Left hindlimb (tissue), 1 donor: ENCODE data around the gene CAPZB.

Experiments used
- DNase-seq: peaks from one replicate; pipeline ENCODE4 v3.0.0-alpha.2; 2018

Gene CAPZB

GRCh38 chr1:19324665-19324990, 160.7 kb downstream of the CAPZB start:
- DNase-seq, result no peak

DNA sequence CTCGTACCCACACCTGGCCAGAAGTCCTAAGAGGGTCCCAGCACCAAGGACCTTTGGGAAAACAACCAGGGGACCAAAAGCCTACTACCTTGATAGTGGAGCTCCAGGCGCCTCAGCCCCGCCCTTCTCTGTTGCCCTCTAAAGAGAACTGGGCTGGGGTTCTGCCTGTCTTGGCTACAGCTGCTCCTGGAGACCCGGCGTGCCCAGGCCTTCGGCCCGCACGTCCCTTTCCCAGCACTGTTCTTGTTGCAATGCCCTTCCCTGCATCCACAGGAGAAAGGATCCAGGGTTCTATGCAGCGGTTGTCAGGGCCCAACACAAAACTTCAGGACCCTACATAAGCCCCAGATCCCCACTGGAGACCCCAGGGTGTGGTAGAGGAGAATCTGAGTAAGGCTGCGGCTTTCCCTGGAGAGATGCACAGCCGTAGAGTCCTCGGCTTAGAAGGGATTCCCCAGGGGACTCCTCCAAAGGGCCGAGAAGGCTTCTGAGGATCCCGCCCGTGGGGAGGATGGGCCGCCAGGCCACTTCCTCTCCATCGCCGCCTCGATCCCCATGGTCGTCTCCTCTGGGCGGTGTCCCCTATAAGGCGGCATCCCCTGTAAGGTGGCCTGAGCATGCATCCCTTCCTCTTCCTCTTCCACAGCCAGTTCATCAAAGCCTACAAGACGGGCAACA, 161.2 kb downstream of the CAPZB start:
- DNase-seq, result no peak

- no peak for DNase-seq
Observed at GRCh38 chr1:19322481-19322880, 162.9 kb downstream of the CAPZB start.

- DNase-seq, result no peak
Observed at GRCh38 chr1:19321071-19321470, 164.3 kb downstream of the CAPZB start.

- no peak for DNase-seq
Observed at GRCh38 chr1:19319196-19319595, 166.1 kb downstream of the CAPZB start.

- no peak for DNase-seq
Observed at GRCh38 chr1:19317126-19317910, 168.0 kb downstream of the CAPZB start.

DNA sequence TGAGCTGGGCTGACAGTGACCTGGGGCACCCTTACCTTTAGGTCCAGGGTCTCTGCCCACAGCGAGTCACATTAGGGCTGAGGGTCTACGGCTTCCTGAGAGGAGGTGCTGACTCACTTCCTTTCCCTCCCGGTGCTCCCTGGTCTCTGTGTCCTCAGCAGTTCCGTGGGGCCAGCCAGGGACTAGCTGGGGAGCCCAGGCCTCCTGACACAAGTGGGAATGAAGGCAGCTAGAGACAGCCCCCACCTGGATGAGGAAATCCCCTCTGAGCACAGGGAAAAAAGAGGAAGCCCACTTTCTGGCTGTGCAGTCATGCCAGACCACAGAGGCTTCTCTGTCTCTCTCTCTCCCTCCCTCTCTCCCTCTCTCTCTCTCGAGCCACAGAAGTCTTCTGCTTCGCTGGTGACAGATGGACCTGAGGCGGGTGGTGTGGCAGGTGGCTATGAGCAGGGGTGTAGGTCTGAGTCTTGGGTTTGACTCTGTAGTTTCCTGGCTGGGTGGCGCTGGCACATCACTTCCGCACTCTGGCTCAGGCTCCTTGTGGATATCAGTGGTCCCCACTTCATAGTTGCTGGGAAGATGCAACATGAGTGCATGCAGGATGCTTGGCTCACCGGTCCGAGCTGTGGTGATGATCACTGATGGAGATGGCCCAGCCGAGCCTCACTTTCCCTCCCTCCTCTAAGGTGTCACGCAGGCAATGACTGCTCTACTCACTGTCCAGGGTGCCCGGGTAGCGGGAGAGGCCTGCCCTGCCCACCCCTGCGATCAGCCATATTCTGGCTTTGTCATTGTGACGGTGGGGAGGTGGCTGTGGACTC, 169.8 kb downstream of the CAPZB start:
- no peak for DNase-seq

GRCh38 chr1:19313961-19314882, 171.1 kb downstream of the CAPZB start:
- no peak for DNase-seq

DNA sequence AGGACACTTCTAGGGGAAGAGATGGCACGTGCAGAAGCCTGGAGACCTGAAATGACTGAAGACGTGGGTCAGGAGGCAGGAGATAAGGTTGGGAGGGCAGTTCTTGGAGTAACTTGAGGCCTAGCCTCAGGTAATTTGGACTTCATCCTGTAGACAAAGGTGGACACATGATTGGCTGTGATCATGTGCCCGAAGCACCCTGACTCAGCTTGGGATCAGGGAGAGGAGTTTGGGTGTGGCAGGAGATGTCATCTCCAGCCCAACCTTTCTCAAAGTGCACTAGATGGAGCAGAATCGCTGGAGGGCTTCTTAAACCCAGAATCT, 171.7 kb downstream of the CAPZB start:
- no peak for DNase-seq

GRCh38 chr1:19312782-19313635, 172.3 kb downstream of the CAPZB start:
- no peak for DNase-seq

DNA sequence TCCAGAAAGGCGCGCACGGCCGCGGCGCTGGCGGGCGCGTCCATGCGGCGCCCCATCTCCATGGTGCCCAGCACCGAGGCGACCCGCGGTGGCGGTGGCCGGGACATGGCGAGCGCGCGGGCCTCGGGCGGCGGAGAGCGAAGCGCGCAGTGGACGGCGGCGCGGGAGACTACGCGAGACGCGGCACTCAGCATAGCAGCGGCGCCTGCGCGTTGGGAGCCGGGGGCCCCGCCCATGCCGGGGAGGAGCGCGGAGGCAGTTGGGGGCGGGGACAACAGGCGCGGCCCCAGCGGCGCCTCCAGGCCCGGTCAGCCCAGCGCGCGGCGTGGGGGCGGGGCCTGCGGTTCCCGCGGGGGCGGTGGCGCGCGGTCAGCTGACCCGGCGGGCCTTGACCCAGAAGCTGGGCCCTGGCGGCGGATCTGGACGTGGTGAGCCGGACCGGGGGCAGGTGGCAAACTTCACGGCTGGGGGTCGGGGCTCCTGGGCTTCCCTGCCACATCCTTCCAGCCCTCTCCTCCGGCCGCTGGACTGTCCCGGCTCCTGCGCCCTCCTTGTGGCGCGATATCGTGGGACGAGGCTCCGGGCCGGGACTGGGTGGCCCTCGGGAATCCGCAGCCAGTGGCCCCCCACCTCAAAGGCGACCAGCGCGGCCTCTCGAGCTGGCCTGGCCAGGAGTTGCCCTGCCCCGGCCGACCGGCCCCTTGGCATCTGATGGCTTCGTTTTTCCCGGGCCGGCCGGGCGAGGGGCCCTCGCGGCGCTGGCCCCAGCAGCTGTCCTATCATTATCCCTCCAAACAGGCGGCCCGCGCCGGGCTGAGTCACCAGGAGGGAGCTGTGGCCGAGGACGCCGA, 173.2 kb downstream of the CAPZB start, which contains the start of the genes AKR7A2 and SLC66A1:
Gene AKR7A2, minus strand, starts transcription at position 214 of the 851 bp plus-strand sequence. Its CDS starts 20 bp downstream, at position 194.
Gene SLC66A1, plus strand, starts transcription at position 396 of the 851 bp plus-strand sequence. CDS start 5,352 bp downstream, outside the sequence.
- DNase-seq, result peak; percentile 95

- no peak for DNase-seq
Observed at GRCh38 chr1:19311503-19311930, 173.8 kb downstream of the CAPZB start.

- no peak for DNase-seq
Observed at GRCh38 chr1:19310720-19311502, 174.4 kb downstream of the CAPZB start.

GRCh38 chr1:19310061-19310460, 175.3 kb downstream of the CAPZB start:
- no peak for DNase-seq

DNA sequence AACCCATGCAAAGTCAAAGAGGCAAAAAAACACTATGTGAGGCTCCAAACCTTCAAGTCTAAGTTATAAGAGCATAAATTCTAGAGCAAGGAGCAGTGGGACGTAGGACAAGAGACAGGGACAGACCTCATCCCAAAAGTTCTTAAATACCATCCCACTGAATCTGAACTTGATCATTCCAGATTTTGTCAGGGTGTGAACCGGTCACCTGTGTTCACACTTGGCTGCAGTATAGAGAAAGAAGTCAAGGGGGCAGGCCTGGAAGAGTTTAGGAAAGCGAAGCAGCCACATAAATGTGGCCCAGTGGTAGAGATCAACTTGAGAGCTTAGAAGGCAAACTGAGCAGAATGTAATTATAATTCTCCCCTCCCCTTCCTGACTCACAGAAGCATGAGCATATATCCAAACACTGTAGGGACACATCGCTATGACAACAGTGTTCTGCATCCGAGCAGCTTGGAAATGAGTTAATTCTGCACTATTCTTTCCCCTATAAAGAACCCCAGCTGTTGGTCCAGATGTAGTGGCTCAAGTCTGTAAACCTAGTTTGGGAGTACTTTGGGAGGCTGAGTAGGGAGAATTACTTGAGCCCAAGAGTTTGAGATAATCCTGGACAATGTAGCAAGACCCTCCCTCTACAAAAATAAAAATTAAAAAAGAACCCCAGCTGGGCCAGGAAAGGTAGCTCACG, 176.1 kb downstream of the CAPZB start:
- no peak for DNase-seq

GRCh38 chr1:19308509-19308907, 176.8 kb downstream of the CAPZB start:
- DNase-seq, result no peak

DNA sequence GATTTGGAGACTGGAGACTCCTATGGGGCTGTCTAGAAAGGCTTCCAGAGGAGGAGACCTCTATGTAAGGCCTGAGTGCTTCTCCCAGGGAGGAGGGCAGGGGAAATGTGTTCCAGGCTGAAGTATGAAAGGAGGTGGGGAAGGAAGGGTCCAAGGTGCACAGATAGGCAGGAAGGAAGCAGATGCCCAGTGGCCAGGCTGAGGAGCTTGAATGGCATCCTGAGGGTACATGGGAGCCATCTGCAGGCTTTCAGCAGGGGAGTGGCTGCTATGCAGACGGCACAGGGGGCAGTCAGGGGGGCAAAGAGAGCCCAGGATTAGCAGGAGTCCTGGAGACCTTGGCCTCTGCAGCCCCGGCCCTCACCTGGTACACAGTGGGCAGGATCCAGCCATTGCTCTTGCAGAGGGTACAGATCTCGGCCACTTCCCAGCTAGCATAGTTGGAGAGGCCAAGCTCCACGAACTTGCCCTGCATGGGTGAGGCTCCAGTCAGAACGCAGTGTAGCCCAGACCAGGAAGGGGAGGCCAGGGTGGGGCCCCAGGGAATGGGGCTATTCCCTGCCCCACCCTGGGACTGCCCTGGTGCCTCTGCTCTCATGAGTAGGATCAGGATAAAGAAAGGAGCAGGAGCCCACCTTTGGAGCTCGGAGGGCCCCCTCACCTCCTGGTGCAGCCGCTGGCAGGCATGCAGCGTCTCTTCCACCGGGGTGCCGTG, 177.4 kb downstream of the CAPZB start:
- DNase-seq, result no peak

- DNase-seq, result no peak
Observed at GRCh38 chr1:19306941-19307340, 178.4 kb downstream of the CAPZB start.
